PC-3 (cell line): ENCODE data around the gene SMAD7. TPM values are rescaled to one million over a fixed set of nuclear protein-coding genes. Genes with fewer than 3 reads are reported as not detected.

Experiments
- ATAC-seq: fragments of 200-7000 bp; cut with Tn5 transposase; 2 replicates; pipeline ENCODE4 v1.9.1; 2020; ENCODE audit warnings: mild to moderate bottlenecking, moderate library complexity
- BruUV-seq: library from RNA; stranded (reverse); fragments of 400-500 nt; replicated peaks from 2 replicates; lab custom pipeline; 2021; lab: Mats Ljungman, UMichigan
- CTCF ChIA-PET: fragments of 300-600 bp; sonication (Branson Sonifier 250); formaldehyde crosslinking; loops from one replicate; lab custom pipeline; 2022; ENCODE audit warnings: antibody characterized with exemption; lab: Charles Lee
- POLR2A ChIA-PET: fragments of 300-600 bp; sonication (Branson Sonifier 250); formaldehyde crosslinking; loops from one replicate; lab custom pipeline; 2022; ENCODE audit warnings: antibody characterized with exemption; ENCODE audit not compliant: unreplicated experiment; lab: Charles Lee
- DNase-seq: peaks from one replicate; pipeline ENCODE4 v3.0.0-alpha.2; 2015
- H2AFZ ChIP-seq: fragments of 300-600 bp; sonication (generic); 2 replicates; pipeline ENCODE4 v1.6.0; 2016; ENCODE audit warnings: antibody characterized with exemption, low read length
- H3F3A ChIP-seq: fragments of 300-600 bp; sonication (generic); one replicate; pipeline ENCODE4 v1.6.0; 2017; ENCODE audit warnings: antibody characterized with exemption, low read length, control low read depth, mild to moderate bottlenecking; ENCODE audit not compliant: unreplicated experiment
- H3K27ac ChIP-seq: fragments of 300-600 bp; sonication (generic); 2 replicates; pipeline ENCODE4 v1.5.1; 2016; ENCODE audit warnings: mild to moderate bottlenecking, low read length
- H3K27me3 ChIP-seq: fragments of 300-600 bp; sonication (generic); 2 replicates; pipeline ENCODE4 v1.6.1; 2016; ENCODE audit warnings: low read length, mixed read lengths
- H3K36me3 ChIP-seq: fragments of 300-600 bp; sonication (generic); 2 replicates; pipeline ENCODE4 v1.6.1; 2016; ENCODE audit warnings: low read depth, mixed run types, low read length, mixed read lengths
- H3K4me1 ChIP-seq: fragments of 300-600 bp; sonication (generic); 2 replicates; pipeline ENCODE4 v1.5.1; 2016; ENCODE audit warnings: low read length; ENCODE audit not compliant: insufficient read depth
- H3K4me2 ChIP-seq: fragments of 300-600 bp; sonication (generic); 2 replicates; pipeline ENCODE4 v1.6.0; 2016; ENCODE audit warnings: low read length
- H3K4me3 ChIP-seq: fragments of 300-600 bp; sonication (generic); 2 replicates; pipeline ENCODE4 v1.5.1; 2016; ENCODE audit warnings: mild to moderate bottlenecking, low read length, mixed read lengths
- H3K79me2 ChIP-seq: fragments of 300-600 bp; sonication (generic); 2 replicates; pipeline ENCODE4 v1.6.1; 2017; ENCODE audit warnings: low read length, mixed read lengths
- H3K9ac ChIP-seq: fragments of 300-600 bp; sonication (generic); 2 replicates; pipeline ENCODE4 v1.6.0; 2016; ENCODE audit warnings: mild to moderate bottlenecking, low read length
- H3K9me2 ChIP-seq: fragments of 300-600 bp; sonication (generic); replicated peaks from 2 replicates; pipeline ENCODE4 v1.6.1; 2016; ENCODE audit warnings: mixed run types, low read length, mixed read lengths
- H3K9me3 ChIP-seq: fragments of 300-600 bp; sonication (generic); 2 replicates; pipeline ENCODE4 v1.6.1; 2016; ENCODE audit warnings: low read length, mixed read lengths
- H4K20me1 ChIP-seq: fragments of 300-600 bp; sonication (generic); 2 replicates; pipeline ENCODE4 v1.6.1; 2016; ENCODE audit warnings: low read length, mixed read lengths
- CTCF ChIP-seq: fragments of 300-600 bp; sonication (generic); conservative IDR thresholded peaks from 2 replicates; pipeline ENCODE4 v1.5.1; 2017; ENCODE audit warnings: antibody characterized with exemption, low read depth, mild to moderate bottlenecking, low read length
- EZH2 ChIP-seq: fragments of 300-600 bp; sonication (generic); IDR thresholded peaks from one replicate; pipeline ENCODE4 v1.6.1; 2017; ENCODE audit warnings: antibody characterized with exemption, mild to moderate bottlenecking, low read length; ENCODE audit not compliant: unreplicated experiment
- EZH2phosphoT487 ChIP-seq: fragments of 300-600 bp; sonication (generic); IDR thresholded peaks from 2 replicates; pipeline ENCODE4 v1.6.1; 2018; ENCODE audit warnings: mild to moderate bottlenecking, antibody characterized with exemption, low read length, borderline replicate concordance
- intact Hi-C: fragments of 100-400 bp; cut with micrococcal nuclease; formaldehyde crosslinking; loops from 2 replicates; pipeline ENCODE4 v1.9.0; 2023
- total RNA-seq: library from RNA; depleted of rRNA; stranded (reverse); fragments of >200 nt; gene quantifications from 2 replicates; pipeline ENCODE4 v1.2.3, GENCODE V29; 2014

SMAD7 gene
- total RNA-seq, 1 experiment from 2014 or later = 9.4 TPM

GRCh38 chr18:48910972-48911545, 39.7 kb downstream of the SMAD7 start:
- ATAC-seq (no peak), DNase-seq (no peak)
- Histone ChIP-seq H3K4me3 (no peak overlapping the region), H3K27me3 (no peaks in the 10 kb centered on the region), H3K9ac (no peak overlapping the region), H3K79me2 (no peaks in the 10 kb centered on the region), H4K20me1 (no peaks in the 10 kb centered on the region), H3K9me3 (no peaks in the 10 kb centered on the region), H3K4me1 (no peaks in the 10 kb centered on the region), H3K36me3 (no peaks in the 10 kb centered on the region), H3K27ac (no peak overlapping the region), H2AFZ (no peak overlapping the region), H3F3A (no peaks in the 10 kb centered on the region), H3K4me2 (no peak overlapping the region), H3K9me2 (no peaks in the 10 kb centered on the region)
- BruUV-seq = no TSS peak
- TF ChIP-seq CTCF (no peak), EZH2phosphoT487 (no peak), EZH2 (no peak)
- CTCF ChIA-PET = no interaction called here
- intact Hi-C loops = no loop called here
- POLR2A ChIA-PET = no interaction called here

GRCh38 chr18:48909721-48910120, 41.0 kb downstream of the SMAD7 start:
- POLR2A ChIA-PET = no interaction called here
- CTCF ChIA-PET = no interaction called here
- Histone ChIP-seq H3K27me3 (no peaks in the 10 kb centered on the region), H3F3A (no peaks in the 10 kb centered on the region), H3K9me3 (no peaks in the 10 kb centered on the region), H3K9ac (no peak overlapping the region), H3K36me3 (no peaks in the 10 kb centered on the region), H3K4me2 (no peak overlapping the region), H3K4me3 (no peak overlapping the region), H3K27ac (no peak overlapping the region), H3K79me2 (no peaks in the 10 kb centered on the region), H3K9me2 (no peaks in the 10 kb centered on the region), H3K4me1 (no peaks in the 10 kb centered on the region), H2AFZ (no peak overlapping the region), H4K20me1 (no peaks in the 10 kb centered on the region)
- no TSS peak for BruUV-seq
- intact Hi-C loops = no loop called here
- ATAC-seq (no peak), DNase-seq (no peak)
- no peak for TF ChIP-seq EZH2phosphoT487
- TF ChIP-seq EZH2 = no peak
- no peak for TF ChIP-seq CTCF

- H3K27ac ChIP-seq = no peak overlapping the region
- no peaks in the 10 kb centered on the region for H3K36me3 ChIP-seq
- no peak overlapping the region for H3K4me3 ChIP-seq
- H3K9me2 ChIP-seq = no peaks in the 10 kb centered on the region
- H3K4me1 ChIP-seq = peaks cover 6% of the 10 kb centered on the region; the same call in 1 of the 2 replicates
- DNase-seq = peak; percentile 2
- no peak for TF ChIP-seq EZH2phosphoT487
- no peak for TF ChIP-seq CTCF
- TF ChIP-seq EZH2 = no peak
- no peaks in the 10 kb centered on the region for H3K9me3 ChIP-seq
- no peak overlapping the region for H3K4me2 ChIP-seq
- no peaks in the 10 kb centered on the region for H4K20me1 ChIP-seq
- intact Hi-C loops = no loop called here
- no peaks in the 10 kb centered on the region for H3K79me2 ChIP-seq
- H3K9ac ChIP-seq = no peak overlapping the region
- ChIA-PET POLR2A (no interaction called here), CTCF (no interaction called here)
- no peak overlapping the region for H2AFZ ChIP-seq
- no peaks in the 10 kb centered on the region for H3K27me3 ChIP-seq
- ATAC-seq = no peak
- BruUV-seq = no TSS peak
- no peaks in the 10 kb centered on the region for H3F3A ChIP-seq
Measured at GRCh38 chr18:48908916-48909315, 41.8 kb downstream of the SMAD7 start.
